OCI-LY3 (cell line): Measurements from ENCODE around the gene MYO16.

Experiments
- EZH2phosphoT487 ChIP-seq: fragments of 200-600 bp; shearing (Covaris generic); IDR thresholded peaks from 2 replicates; pipeline ENCODE4 v1.6.1; 2018; ENCODE audit warnings: antibody characterized with exemption, mixed run types, low read depth
- TF ChIP-seq, protein P1 (sequence below): fragments of 200-600, 300-600 bp; sonication (generic); IDR thresholded peaks from 2 replicates; pipeline ENCODE4 v1.5.1; 2014; ENCODE audit warnings: antibody characterized with exemption, low read length, low read depth

DNA sequence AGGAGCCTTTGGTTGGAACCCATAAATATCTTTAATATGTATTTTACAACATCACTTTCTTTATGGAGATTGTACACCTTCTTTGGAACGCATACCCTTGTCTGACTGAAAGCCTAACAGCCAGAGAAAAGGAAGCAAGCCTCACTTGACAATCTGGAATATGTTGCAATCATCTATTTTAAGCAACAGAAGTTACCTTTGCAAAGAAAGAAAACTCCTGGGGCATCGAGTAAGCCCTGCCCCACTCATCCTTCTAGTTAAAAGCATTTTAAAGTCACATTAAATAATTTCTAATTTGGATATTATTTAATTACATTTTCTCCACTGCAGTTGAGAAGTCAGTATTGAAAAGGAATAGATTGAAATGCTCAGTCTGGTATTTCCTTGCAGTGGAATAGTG lies 542.7 kb downstream of the MYO16 start:
- TF ChIP-seq, protein P1, sequence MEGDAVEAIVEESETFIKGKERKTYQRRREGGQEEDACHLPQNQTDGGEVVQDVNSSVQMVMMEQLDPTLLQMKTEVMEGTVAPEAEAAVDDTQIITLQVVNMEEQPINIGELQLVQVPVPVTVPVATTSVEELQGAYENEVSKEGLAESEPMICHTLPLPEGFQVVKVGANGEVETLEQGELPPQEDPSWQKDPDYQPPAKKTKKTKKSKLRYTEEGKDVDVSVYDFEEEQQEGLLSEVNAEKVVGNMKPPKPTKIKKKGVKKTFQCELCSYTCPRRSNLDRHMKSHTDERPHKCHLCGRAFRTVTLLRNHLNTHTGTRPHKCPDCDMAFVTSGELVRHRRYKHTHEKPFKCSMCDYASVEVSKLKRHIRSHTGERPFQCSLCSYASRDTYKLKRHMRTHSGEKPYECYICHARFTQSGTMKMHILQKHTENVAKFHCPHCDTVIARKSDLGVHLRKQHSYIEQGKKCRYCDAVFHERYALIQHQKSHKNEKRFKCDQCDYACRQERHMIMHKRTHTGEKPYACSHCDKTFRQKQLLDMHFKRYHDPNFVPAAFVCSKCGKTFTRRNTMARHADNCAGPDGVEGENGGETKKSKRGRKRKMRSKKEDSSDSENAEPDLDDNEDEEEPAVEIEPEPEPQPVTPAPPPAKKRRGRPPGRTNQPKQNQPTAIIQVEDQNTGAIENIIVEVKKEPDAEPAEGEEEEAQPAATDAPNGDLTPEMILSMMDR = no peak
- no peak for TF ChIP-seq EZH2phosphoT487
